Mesothelial cell of epicardium (in vitro differentiated cells): ENCODE data around the gene PI16. TPM values are rescaled to one million over a fixed set of nuclear protein-coding genes. Genes with fewer than 3 reads are reported as not detected.

Experiments used
- DNase-seq, 2 experiments: peaks; one replicate each; pipeline ENCODE4 v3.0.0; 2021; ENCODE audit warnings: low spot score in 2 of 2; ENCODE audit not compliant: unreplicated experiment in 2 of 2
- H3K27ac Mint-ChIP-seq: 2 replicates; pipeline ENCODE4 v1.8.0; 2021; ENCODE audit warnings: mixed read lengths
- H3K27me3 Mint-ChIP-seq: 2 replicates; pipeline ENCODE4 v1.8.0; 2021; ENCODE audit warnings: low read depth, mixed read lengths
- H3K36me3 Mint-ChIP-seq: 2 replicates; pipeline ENCODE4 v1.8.0; 2021; ENCODE audit warnings: mixed read lengths
- H3K4me1 Mint-ChIP-seq: 2 replicates; pipeline ENCODE4 v1.8.0; 2021; ENCODE audit warnings: mixed read lengths
- H3K4me3 Mint-ChIP-seq: 2 replicates; pipeline ENCODE4 v1.8.0; 2021; ENCODE audit warnings: mild to moderate bottlenecking, moderate library complexity, mixed read lengths
- H3K9me3 Mint-ChIP-seq: 2 replicates; pipeline ENCODE4 v1.8.0; 2021; ENCODE audit warnings: mixed read lengths
- CTCF ChIP-seq: fragments of 200-600 bp; sonication (generic); IDR thresholded peaks from one replicate; pipeline ENCODE4 v1.5.0; 2021; ENCODE audit warnings: antibody characterized with exemption; ENCODE audit not compliant: unreplicated experiment
- total RNA-seq: library from RNA; stranded (reverse); gene quantifications from 3 replicates; pipeline ENCODE4 v1.2.1, GENCODE V29; 2021

PI16 gene
- total RNA-seq, 1 donor from 2014 or later = not detected

GRCh38 chr6:37005061-37005810, 50.7 kb downstream of the PI16 start, which contains the start of gene FGD2:
FGD2 (plus strand) TSS chr6:37005655; CDS start chr6:37005818, 163 bp downstream.
- TF ChIP-seq CTCF = no peak
- Mint-ChIP-seq H3K4me3 (no peak within 1 kb of the TSS), H3K27ac (no peak within 1 kb of the TSS), H3K4me1 (no peaks in the 10 kb centered on the region), H3K9me3 (no peaks in the 10 kb centered on the region), H3K36me3 (no peaks in the 10 kb centered on the region), H3K27me3 (peaks cover 8% of the 10 kb centered on the region)
- no peak for DNase-seq

GRCh38 chr6:37005827-37006567, 51.5 kb downstream of the PI16 start:
- Mint-ChIP-seq H3K4me1 (no peaks in the 10 kb centered on the region), H3K9me3 (no peaks in the 10 kb centered on the region), H3K4me3 (no peak overlapping the region), H3K27me3 (peaks cover 8% of the 10 kb centered on the region), H3K27ac (no peak overlapping the region), H3K36me3 (no peaks in the 10 kb centered on the region)
- no peak for DNase-seq
- TF ChIP-seq CTCF = no peak

GRCh38 chr6:37006793-37007339, 52.3 kb downstream of the PI16 start:
- Mint-ChIP-seq H3K4me1 (no peaks in the 10 kb centered on the region), H3K9me3 (no peaks in the 10 kb centered on the region), H3K27ac (no peak overlapping the region), H3K36me3 (no peaks in the 10 kb centered on the region), H3K27me3 (peaks cover 4% of the 10 kb centered on the region), H3K4me3 (no peak overlapping the region)
- no peak for DNase-seq
- no peak for TF ChIP-seq CTCF

GRCh38 chr6:37007340-37008043, 53.0 kb downstream of the PI16 start:
- Mint-ChIP-seq H3K9me3 (no peaks in the 10 kb centered on the region), H3K36me3 (no peaks in the 10 kb centered on the region), H3K27me3 (no peaks in the 10 kb centered on the region), H3K4me3 (no peak overlapping the region), H3K27ac (no peak overlapping the region), H3K4me1 (no peaks in the 10 kb centered on the region)
- no peak for DNase-seq
- TF ChIP-seq CTCF = no peak
